Measurements from ENCODE around the gene CACNA1C. TPM values are rescaled to one million over a fixed set of nuclear protein-coding genes. Genes with fewer than 3 reads are reported as not detected.

The CACNA1C gene
- total and polyA plus RNA-seq, 5 donors = 34.6 to 163 (median 123) TPM

- no peak overlapping the region for H3K27ac ChIP-seq (ENCODE audit: low read length)
Observed at GRCh38 chr12:2453761-2454090, 400.9 kb downstream of the CACNA1C start.

GRCh38 chr12:2454601-2455177 lies 401.9 kb downstream of the CACNA1C start:
- Histone ChIP-seq H3K27me3 (ENCODE audit: control insufficient read depth, insufficient read depth) (no peaks in the 10 kb centered on the region), H3K4me1 (ENCODE audit: control insufficient read depth, insufficient read depth, low read length) (peaks cover 2% of the 10 kb centered on the region), H3K9me3 (ENCODE audit: control insufficient read depth, low read length) (no peaks in the 10 kb centered on the region), H3K4me3 (ENCODE audit: low read length) (no peak overlapping the region), H3K27ac (ENCODE audit: low read length) (no peak overlapping the region)
- DNase-seq (no peak), ATAC-seq (no peak)
- 88% methylated on average over 20 of the region's 20 CpGs for WGBS
- intact Hi-C loops (cut with DNase I) = no loop called here

More at GRCh38 chr12:2453761-2454090, 400.9 kb downstream of the CACNA1C start:
- intact Hi-C loops (cut with DNase I) = no loop called here
- no peak overlapping the region for H3K4me3 ChIP-seq (ENCODE audit: low read length)
- peaks cover 2% of the 10 kb centered on the region for H3K4me1 ChIP-seq (ENCODE audit: control insufficient read depth, insufficient read depth, low read length)
- no peak for ATAC-seq
- no peaks in the 10 kb centered on the region for H3K9me3 ChIP-seq (ENCODE audit: control insufficient read depth, low read length)
- no peaks in the 10 kb centered on the region for H3K27me3 ChIP-seq (ENCODE audit: control insufficient read depth, insufficient read depth)
- no peak for DNase-seq

GRCh38 chr12:2455410-2455809 lies 402.6 kb downstream of the CACNA1C start:
- Histone ChIP-seq H3K9me3 (ENCODE audit: control insufficient read depth, low read length) (no peaks in the 10 kb centered on the region), H3K27ac (ENCODE audit: low read length) (no peak overlapping the region), H3K4me3 (ENCODE audit: low read length) (no peak overlapping the region), H3K27me3 (ENCODE audit: control insufficient read depth, insufficient read depth) (no peaks in the 10 kb centered on the region), H3K4me1 (ENCODE audit: control insufficient read depth, insufficient read depth, low read length) (peaks cover 2% of the 10 kb centered on the region)
- DNase-seq = no peak
- intact Hi-C loops (cut with DNase I) = no loop called here
- no peak for ATAC-seq
- 97% methylated on average over 9 of the region's 9 CpGs for WGBS

- no peaks in the 10 kb centered on the region for H3K27me3 ChIP-seq (ENCODE audit: control insufficient read depth, insufficient read depth)
- DNase-seq (no peak), ATAC-seq (no peak)
- H3K4me3 ChIP-seq (ENCODE audit: low read length) = no peak overlapping the region
- peaks cover 2% of the 10 kb centered on the region for H3K4me1 ChIP-seq (ENCODE audit: control insufficient read depth, insufficient read depth, low read length)
- intact Hi-C loops (cut with DNase I) = no loop called here
- H3K9me3 ChIP-seq (ENCODE audit: control insufficient read depth, low read length) = no peaks in the 10 kb centered on the region
- 91% methylated on average over 12 of the region's 12 CpGs for WGBS
- H3K27ac ChIP-seq (ENCODE audit: low read length) = no peak overlapping the region
Observed at GRCh38 chr12:2456122-2456812, 403.5 kb downstream of the CACNA1C start.

DNA sequence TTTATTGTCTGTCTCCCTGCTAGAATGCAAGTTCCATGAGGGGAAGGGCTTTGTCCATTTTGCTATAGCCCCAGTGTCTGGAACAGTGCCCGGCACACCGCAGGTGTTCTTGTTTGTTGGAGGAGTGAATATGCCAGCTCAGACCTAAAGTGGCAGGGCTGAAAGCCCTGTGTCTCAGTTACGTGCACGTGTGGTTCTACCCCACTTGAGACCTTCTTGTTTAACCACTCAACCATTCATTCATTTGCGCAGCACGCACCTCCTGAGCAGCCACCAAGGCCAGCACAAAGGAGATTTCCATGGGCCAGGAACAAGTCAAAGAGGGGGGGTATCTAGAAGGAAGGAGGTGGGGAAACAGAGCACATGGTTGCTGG lies 404.0 kb downstream of the CACNA1C start:
- Histone ChIP-seq H3K4me3 (ENCODE audit: low read length) (no peak overlapping the region), H3K27me3 (ENCODE audit: control insufficient read depth, insufficient read depth) (no peaks in the 10 kb centered on the region), H3K4me1 (ENCODE audit: control insufficient read depth, insufficient read depth, low read length) (peaks cover 2% of the 10 kb centered on the region), H3K9me3 (ENCODE audit: control insufficient read depth, low read length) (no peaks in the 10 kb centered on the region), H3K27ac (ENCODE audit: low read length) (no peak overlapping the region)
- ATAC-seq = no peak
- no peak for DNase-seq
- intact Hi-C loops (cut with DNase I) = no loop called here
- 96% methylated on average over 6 of the region's 6 CpGs for WGBS

GRCh38 chr12:2457215-2457932 lies 404.6 kb downstream of the CACNA1C start:
- no peaks in the 10 kb centered on the region for H3K9me3 ChIP-seq (ENCODE audit: control insufficient read depth, low read length)
- intact Hi-C loops (cut with DNase I) = no loop called here
- peak overlapping the region; percentile 33 for H3K27ac ChIP-seq (ENCODE audit: low read length)
- no peaks in the 10 kb centered on the region for H3K27me3 ChIP-seq (ENCODE audit: control insufficient read depth, insufficient read depth)
- H3K4me3 ChIP-seq (ENCODE audit: low read length) = no peak overlapping the region
- ATAC-seq (peak in 1 of 2 donors; percentile 65), DNase-seq (no peak)
- peaks cover 2% of the 10 kb centered on the region for H3K4me1 ChIP-seq (ENCODE audit: control insufficient read depth, insufficient read depth, low read length)
- 85% methylated on average over 23 of the region's 23 CpGs for WGBS

- peak overlapping the region; percentile 33 for H3K27ac ChIP-seq (ENCODE audit: low read length)
- intact Hi-C loops (cut with DNase I) = no loop called here
- no peaks in the 10 kb centered on the region for H3K27me3 ChIP-seq (ENCODE audit: control insufficient read depth, insufficient read depth)
- peaks cover 2% of the 10 kb centered on the region for H3K4me1 ChIP-seq (ENCODE audit: control insufficient read depth, insufficient read depth, low read length)
- H3K4me3 ChIP-seq (ENCODE audit: low read length) = no peak overlapping the region
- WGBS = 69% methylated on average over 4 of the region's 4 CpGs
- ATAC-seq (peak; percentile 23 to 86), DNase-seq (peak in 1 of 3 donors; percentile 28)
- H3K9me3 ChIP-seq (ENCODE audit: control insufficient read depth, low read length) = no peaks in the 10 kb centered on the region
Observed at GRCh38 chr12:2457933-2458414, 405.2 kb downstream of the CACNA1C start.

- WGBS = 95% methylated on average over 10 of the region's 10 CpGs
- ATAC-seq = no peak
- intact Hi-C loops (cut with DNase I) = no loop called here
- H3K9me3 ChIP-seq (ENCODE audit: control insufficient read depth, low read length) = no peaks in the 10 kb centered on the region
- no peak overlapping the region for H3K4me3 ChIP-seq (ENCODE audit: low read length)
- peaks cover 2% of the 10 kb centered on the region for H3K4me1 ChIP-seq (ENCODE audit: control insufficient read depth, insufficient read depth, low read length)
- no peaks in the 10 kb centered on the region for H3K27me3 ChIP-seq (ENCODE audit: control insufficient read depth, insufficient read depth)
- no peak for DNase-seq
- no peak overlapping the region for H3K27ac ChIP-seq (ENCODE audit: low read length)
Observed at GRCh38 chr12:2460051-2460670, 407.4 kb downstream of the CACNA1C start.

DNA sequence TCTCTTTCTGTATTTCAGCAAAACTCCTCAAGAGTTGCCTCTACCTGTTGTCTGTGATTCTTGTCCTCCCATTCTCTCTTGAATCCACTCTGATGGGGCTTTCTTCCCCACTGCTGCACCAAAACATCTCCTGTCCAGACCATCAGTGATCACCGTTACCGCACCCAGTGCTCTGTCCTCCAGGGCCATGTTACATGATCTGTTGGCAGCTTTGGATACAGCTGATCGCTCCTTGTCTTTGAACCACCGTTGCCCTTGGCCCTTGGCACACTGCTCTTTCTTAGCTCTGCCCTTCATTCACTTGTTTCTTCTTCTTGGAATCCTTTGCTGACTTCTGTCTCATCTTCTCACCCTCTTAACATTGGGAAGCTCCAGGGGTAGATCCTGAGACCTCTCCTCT lies 408.3 kb downstream of the CACNA1C start:
- no peak overlapping the region for H3K27ac ChIP-seq (ENCODE audit: low read length)
- intact Hi-C loops (cut with DNase I) = no loop called here
- ATAC-seq (no peak), DNase-seq (no peak)
- peaks cover 2% of the 10 kb centered on the region for H3K4me1 ChIP-seq (ENCODE audit: control insufficient read depth, insufficient read depth, low read length)
- 96% methylated on average over 4 of the region's 4 CpGs for WGBS
- no peak overlapping the region for H3K4me3 ChIP-seq (ENCODE audit: low read length)
- no peaks in the 10 kb centered on the region for H3K9me3 ChIP-seq (ENCODE audit: control insufficient read depth, low read length)
- no peaks in the 10 kb centered on the region for H3K27me3 ChIP-seq (ENCODE audit: control insufficient read depth, insufficient read depth)

GRCh38 chr12:2461645-2462044 lies 408.9 kb downstream of the CACNA1C start:
- Histone ChIP-seq H3K27ac (ENCODE audit: low read length) (no peak overlapping the region), H3K4me1 (ENCODE audit: control insufficient read depth, insufficient read depth, low read length) (peaks cover 2% of the 10 kb centered on the region), H3K4me3 (ENCODE audit: low read length) (no peak overlapping the region), H3K9me3 (ENCODE audit: control insufficient read depth, low read length) (no peaks in the 10 kb centered on the region), H3K27me3 (ENCODE audit: control insufficient read depth, insufficient read depth) (no peaks in the 10 kb centered on the region)
- intact Hi-C loops (cut with DNase I) = no loop called here
- ATAC-seq = peak in 1 of 2 donors; percentile 27
- peak in 1 of 3 donors; percentile 45 for DNase-seq
- 94% methylated on average over 12 of the region's 12 CpGs for WGBS

- DNase-seq = no peak
- Histone ChIP-seq H3K27ac (ENCODE audit: low read length) (no peak overlapping the region), H3K9me3 (ENCODE audit: control insufficient read depth, low read length) (no peaks in the 10 kb centered on the region), H3K27me3 (ENCODE audit: control insufficient read depth, insufficient read depth) (no peaks in the 10 kb centered on the region), H3K4me3 (ENCODE audit: low read length) (no peak overlapping the region), H3K4me1 (ENCODE audit: control insufficient read depth, insufficient read depth, low read length) (peaks cover 2% of the 10 kb centered on the region)
- 98% methylated on average over 14 of the region's 14 CpGs for whole genome bisulfite sequencing
- ATAC-seq = peak in 1 of 2 donors; percentile 17
- intact Hi-C loops (cut with DNase I) = no loop called here
Observed at GRCh38 chr12:2462087-2462486, 409.3 kb downstream of the CACNA1C start.
